Stimulated activated CD4-positive, alpha-beta T cell treated with anti-CD3 and anti-CD28 coated beads, Interleukin-4, amount 100 ng/mL, for 4 hours (primary cell): ENCODE measurements around the gene TBX21.

Experiments used
- DNase-seq, 2 experiments: peaks; one replicate each; pipeline ENCODE4 v3.0.0-alpha.2; 2020

The TBX21 gene

DNA sequence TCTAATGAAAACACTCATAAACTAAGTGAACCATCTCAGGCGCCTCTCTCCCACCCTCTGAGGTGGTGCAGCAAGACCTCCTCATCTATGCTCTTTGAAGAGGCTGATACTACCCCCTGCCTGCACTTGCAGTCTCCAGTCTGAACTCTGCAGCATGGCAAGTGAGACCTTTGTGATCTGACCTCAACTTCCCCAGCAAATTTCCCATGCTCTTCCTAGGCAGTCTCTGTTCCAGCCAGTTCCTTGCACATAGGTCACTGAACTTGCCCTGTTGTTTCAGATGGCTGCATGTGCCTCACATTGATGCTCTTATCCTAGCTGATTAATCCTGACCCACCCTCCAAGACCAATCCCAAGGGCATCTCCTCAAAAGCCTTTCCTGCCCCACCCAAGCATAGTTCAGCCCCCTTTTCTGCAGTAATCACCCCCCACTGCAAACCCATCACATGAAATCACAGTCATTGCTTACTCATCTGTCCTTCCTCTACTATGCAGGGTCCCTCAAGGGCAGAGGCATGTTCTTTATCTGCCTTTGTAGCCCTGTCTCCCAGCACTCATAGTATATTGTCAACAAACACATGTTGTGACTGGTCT lies 42.0 kb downstream of the TBX21 start:
- no peak for DNase-seq

DNA sequence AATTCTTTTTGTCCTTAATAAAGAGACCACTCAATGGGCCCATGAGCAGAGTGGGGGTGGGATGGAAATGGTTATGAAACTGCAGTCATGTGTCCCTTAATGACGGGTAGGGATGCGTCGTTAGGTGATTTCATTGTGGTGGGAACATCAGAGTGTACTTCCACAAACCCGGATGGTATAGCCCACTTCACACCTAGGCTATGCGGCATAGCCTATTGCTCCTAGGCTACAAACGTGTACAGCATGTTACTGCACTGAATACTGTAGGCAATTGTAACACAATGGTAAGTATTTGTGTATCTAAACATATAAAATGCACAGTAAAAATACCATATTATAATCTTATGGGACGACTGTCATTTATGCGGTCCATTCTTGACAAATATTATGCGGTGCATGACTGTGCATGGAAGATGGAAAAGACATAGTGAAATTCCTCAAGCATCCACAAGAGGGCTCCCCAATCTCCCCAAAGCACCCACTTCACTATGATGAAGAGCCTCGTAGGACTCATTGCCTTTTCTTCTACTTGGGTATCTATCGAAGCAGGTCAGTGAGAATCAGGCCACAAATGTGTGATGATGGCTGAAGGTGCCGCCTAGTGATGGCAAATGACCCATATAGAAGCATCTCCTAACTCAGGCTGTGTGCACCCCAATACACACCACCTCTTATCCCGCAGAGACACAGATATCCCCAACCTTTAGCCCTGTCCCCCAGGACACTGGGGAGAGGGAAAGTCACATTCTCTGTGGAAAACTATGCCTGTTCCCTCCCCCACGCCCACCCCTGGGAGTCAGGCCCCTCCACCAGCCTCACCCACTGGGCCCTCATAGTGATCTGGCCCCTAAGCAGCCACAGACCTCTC lies 43.5 kb downstream of the TBX21 start:
- DNase-seq = peak in 1 of 2 experiments; percentile 31

DNA sequence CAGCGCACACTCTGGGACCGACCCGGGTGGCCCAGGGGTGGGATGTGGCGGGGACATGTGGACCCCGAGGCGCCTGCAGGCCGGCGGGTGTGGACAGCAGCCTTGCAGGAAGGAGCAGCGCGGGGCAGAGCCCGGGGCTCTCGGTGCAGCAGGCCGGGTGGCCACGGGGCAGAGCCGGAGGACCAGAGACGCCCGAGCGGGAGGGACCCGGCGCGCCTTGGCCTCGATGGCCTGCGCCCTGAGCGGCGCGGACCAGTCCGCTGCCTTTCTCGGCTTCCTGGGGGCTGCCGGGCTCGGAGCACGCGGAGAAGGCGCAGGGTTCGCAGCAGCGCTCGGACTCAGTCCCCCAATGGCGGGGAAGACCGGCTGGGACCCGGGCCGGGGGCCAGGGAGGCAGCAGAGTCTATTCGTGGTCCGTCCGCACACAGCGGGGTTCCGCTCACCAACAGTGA lies 45.2 kb downstream of the TBX21 start:
- DNase-seq = no peak

DNA sequence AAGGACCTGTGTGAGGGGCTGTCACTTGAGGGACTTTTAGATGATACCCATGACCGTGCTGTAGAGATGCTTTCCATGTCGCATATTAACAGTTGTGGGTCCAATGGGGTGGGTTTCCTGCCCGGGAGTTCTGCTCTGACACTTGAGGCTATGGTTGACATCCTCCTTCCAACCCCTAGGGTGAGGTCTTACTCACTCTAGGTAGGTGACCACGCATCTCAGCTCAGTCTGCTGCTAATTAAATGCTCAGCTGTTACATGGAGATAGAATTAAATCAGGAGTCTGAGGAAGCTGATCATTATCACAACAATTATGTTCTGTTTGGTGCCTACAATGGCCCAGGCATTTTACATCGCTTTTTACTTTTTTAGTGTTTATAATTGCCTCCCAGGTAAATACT lies 48.4 kb downstream of the TBX21 start:
- no peak for DNase-seq

DNA sequence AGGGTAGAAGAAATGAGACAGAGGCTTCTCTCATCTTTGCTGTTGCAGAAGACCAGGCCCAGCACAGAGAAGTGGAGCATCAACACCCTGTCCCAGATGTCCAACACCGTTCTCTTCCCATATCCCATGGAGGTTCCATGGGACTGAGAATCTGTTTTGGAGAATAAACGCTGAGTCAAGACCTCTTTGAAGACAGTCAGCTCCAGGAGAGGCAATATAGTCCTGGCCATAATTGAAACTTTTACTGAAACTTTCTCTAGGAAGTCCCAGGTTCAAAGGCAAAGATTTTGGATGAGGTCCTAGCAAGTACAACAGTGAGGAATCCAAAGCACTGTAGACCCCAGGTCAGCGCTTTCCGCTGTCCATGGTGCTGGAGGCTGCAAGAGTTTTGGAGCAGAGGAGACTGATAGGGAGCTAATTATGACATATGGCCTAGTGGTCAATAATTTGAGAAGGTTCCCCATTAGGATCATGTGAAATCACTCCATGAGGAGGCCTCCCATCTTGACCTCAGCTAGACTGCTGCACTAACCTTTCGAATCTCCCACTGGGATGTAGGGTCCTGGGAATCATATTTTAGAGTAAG lies 52.6 kb downstream of the TBX21 start:
- DNase-seq = no peak

DNA sequence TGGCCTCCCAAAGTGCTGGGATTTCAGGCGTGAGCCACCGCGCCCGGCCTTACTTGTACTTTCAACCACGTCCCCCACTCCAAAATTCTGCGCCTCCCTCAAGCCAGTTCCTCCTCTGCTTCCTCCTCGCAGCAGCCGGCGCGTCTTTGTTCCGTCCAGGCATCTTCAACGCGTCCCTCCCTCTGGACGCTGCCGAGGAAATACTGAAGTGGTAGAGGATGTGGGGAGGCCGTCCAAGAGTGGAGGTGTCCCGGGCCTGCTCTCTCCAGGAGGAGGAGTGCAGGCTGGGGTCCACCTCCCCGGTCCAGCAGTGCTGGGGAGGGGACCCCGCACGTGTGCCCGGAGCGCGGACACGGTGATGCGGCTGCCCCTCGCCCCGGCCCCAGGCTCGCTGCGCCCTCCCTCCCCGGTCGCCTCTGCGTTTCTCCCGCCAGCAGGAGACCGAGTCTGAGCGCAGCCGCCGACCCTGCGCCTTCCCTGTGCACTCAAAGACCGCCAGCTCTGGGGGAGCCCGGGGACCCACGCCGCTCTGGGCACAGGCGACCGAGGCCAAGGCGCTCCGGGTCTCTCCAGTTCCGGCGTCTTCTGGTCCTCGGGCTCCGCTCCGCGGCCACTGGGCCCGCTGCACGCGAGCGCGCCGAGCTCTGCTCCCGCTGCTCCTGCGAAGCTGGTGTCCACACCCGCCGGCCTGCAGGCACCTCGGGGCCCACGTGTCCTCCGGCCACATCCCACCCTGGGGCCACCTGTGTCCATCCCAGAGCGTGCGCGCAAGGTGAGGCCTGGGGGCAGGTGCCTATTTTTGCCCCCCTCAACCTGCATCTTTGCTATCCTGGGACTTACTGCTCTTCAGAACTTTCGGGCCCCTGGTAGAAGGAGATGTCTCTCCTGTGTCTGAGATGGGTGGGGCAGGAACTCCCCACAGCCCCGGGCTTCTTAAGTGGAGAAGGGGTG lies 56.9 kb downstream of the TBX21 start:
- peak; percentile 41 to 56 for DNase-seq

DNA sequence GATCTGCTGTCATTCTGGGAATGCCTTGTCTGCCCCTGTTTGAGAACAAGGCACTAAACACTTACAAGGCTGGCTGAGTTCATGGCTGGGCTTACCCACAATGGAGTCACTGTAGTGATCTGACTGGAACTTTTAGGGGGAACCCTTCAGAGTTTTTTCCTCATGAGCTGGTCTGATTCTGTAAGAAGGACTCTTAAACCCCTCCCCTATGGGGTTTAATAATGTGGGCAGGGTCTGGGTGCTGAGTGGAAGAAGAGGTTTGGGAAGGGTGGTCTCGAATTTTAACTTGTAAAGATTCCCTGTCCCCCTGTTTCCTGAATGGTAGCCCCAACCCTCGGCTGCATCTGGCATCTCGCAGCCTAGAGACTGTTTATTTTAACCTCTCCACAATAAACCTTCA lies 58.0 kb downstream of the TBX21 start:
- no peak for DNase-seq

DNA sequence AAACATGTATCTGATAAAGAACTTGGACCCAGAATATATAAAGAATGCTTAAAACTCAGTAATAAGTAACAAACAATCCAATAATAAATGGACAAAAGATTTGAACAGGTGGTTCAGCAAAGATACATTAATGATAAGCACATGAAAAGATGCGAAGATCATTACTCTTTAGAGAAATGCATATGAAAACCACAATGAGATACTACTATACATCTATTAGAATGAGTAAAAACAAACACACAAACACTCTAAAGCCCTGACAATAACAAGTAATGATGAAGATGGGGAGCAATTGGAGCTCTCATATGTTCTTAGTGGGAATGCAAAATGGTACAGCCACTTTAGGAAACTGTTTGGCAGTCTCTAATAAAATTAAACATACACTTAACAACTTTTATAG lies 59.4 kb downstream of the TBX21 start:
- no peak for DNase-seq

DNA sequence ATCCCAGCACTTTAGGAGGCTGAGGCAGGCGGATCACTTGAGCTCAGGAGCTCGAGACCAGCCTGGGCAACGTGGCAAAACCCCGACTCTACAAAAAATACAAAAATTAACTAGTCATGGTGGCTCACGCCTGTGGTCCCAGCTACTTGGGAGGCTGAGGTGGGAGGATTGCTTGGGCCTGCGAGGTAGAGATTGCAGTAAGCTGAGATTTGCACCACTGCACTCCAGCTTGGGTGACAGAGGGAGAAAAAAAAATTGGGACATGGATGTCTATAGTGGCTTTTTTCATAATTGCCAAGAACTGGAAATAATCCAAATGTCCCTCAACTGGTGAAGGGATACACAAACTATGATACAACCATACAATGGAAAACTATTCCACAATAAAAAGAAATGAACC lies 59.9 kb downstream of the TBX21 start:
- no peak for DNase-seq
